Measurements from ENCODE around the gene ZMIZ1.

GRCh38 chr10:79051766-79052165 lies 17.0 kb upstream of the ZMIZ1 start:
- TF ChIP-seq, protein P1, sequence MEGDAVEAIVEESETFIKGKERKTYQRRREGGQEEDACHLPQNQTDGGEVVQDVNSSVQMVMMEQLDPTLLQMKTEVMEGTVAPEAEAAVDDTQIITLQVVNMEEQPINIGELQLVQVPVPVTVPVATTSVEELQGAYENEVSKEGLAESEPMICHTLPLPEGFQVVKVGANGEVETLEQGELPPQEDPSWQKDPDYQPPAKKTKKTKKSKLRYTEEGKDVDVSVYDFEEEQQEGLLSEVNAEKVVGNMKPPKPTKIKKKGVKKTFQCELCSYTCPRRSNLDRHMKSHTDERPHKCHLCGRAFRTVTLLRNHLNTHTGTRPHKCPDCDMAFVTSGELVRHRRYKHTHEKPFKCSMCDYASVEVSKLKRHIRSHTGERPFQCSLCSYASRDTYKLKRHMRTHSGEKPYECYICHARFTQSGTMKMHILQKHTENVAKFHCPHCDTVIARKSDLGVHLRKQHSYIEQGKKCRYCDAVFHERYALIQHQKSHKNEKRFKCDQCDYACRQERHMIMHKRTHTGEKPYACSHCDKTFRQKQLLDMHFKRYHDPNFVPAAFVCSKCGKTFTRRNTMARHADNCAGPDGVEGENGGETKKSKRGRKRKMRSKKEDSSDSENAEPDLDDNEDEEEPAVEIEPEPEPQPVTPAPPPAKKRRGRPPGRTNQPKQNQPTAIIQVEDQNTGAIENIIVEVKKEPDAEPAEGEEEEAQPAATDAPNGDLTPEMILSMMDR (IDR thresholded peaks at IDR 0.05): no peak
- no peak for TF ChIP-seq POLR2A (IDR thresholded peaks at IDR 0.05)

Data from adrenal gland (tissue), 5 donors.